Activated CD8-positive, alpha-beta memory T cell treated with anti-CD3 and anti-CD28 coated beads for 4 hours (primary cell): Measurements from ENCODE around the gene RTL10.
"Not testable (repeated sequence)": the region's sequence is repeated elsewhere in the genome, so short reads cannot be mapped to it uniquely, and the experiment has no call there.

ENCODE experiments used
- DNase-seq, 2 donors: peaks; one replicate each; pipeline ENCODE4 v3.0.0-alpha.2; 2020; ENCODE audit warnings: low read depth in 2 of 2

The RTL10 gene

DNA sequence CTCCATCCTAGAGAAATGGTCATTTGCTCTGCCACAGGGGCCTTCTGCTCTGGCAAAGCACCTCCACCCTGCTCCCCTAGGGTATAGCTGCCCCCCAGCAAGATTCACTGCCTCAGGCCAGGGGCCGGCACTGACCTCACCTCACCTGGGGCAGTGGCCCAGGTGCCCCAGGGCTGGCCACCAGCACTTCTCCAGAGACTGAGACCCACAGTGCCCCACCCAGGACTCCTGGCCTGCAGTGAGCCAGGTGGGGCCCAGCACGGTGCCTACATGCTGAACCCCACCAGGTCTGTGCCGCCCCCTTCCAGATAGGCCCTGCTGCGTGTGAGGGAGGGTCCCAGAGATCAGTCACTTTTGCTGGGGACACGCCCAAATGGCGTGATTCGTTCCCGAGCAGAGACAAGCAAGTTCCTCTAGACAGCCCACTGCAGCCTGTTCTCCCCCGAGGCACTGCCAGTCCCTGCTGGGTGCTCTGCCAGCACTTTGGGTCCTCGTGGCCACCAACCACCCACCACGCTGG lies 10.8 kb downstream of the RTL10 start:
- no peak for DNase-seq

DNA sequence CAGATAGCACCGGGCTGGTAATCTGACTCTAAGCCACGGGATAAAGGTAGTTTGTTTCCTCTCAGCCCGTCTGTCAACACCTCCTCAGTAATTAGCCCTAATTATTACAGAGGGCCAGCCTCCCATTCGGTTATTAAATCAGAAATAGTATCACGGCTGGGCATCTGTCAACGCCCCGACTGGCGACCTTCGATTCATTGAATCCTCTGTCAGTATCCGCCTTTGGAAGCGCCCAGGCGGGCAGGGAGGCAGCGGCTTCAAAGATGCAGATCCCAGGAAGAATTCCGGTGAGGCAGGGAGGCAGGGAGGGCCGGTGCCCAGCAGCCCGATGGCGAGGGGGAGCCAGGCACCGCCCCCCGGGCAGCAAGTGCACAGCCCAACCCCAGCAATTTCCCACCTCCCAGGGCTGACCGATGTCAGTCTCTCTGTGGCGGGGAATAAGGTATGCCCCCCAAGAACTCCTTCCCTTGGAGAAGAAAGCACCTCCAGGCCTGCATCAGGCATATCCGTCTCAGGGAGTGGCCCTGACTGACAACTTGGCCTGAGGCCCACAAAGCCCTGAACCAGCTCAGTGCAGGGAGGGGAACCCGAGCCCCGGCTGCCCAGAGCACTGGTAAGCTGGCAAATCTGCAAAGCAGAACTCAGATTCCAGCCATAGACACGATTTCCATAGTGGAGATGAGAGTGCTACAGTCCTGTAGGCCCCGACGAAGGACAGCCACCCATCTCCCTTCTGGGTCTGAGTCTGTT lies 11.4 kb downstream of the RTL10 start:
- no peak for DNase-seq

DNA sequence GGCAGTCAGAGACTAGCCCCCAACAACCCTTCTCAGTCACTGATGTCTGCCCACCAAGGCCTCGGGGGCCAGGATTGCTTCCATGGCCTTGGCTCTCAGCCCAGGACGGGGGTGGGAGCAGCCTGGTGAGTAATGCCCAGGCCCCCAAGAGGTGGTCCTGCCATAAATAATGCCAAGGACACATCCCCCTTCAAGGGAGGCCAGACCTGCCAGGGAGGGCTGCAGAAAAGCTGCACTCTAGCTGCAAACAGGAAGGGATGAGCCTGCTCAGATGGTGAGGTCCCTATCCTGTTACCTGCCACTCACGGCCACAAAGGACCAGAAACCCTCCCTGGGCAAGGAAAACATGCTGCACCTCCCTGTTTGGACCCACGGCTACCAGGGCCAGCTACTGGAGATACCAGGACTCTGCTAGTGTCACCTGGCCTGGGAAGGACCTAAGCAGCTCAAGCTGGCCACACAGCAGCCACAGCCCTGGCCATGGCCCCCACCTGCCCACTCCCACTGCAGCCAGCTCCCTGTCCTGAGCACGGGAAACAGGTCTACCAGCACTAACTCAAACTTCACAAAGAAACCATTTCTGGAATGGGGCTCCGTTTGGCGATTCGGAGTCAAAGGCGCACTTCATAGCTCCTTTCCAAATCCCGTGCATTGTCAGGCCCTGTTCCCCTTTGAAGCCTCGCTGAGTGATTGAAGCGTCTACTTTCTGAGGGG lies 12.1 kb downstream of the RTL10 start:
- no peak for DNase-seq

DNA sequence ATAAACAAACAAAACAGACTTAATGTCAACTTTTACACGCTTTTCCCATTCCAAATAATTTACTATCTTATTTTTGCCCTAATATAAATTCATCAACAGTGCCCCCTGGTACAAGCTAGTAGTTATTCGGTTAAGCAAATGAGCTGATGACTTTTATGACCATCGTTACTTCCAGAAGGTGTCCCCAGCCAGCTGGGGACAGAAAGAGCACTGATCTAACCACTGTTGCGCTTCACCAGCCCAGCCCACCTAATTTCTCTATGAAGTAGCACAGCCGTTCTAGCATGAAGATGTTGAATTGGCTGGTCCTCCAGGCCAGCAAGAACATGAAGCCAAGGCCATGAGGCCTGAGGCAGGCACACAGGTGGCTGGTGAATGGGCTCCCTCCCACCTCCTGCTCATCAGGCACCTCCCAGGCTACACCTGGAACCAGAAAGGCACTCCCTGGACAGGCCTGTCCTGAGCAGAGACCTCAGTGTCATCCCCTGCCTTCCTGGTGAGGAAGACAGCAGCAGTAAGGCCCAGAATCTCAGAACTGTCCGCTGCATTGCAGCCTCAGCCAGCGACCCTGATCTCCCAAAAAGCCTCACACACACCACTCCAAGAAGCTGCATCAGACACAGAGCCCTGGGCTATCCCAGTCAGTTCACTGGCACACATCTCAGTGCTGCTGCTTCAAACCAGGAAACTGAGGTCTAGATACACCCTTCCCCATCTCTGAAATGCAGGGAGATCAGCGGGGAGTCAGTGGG lies 12.9 kb downstream of the RTL10 start:
- DNase-seq = no peak

DNA sequence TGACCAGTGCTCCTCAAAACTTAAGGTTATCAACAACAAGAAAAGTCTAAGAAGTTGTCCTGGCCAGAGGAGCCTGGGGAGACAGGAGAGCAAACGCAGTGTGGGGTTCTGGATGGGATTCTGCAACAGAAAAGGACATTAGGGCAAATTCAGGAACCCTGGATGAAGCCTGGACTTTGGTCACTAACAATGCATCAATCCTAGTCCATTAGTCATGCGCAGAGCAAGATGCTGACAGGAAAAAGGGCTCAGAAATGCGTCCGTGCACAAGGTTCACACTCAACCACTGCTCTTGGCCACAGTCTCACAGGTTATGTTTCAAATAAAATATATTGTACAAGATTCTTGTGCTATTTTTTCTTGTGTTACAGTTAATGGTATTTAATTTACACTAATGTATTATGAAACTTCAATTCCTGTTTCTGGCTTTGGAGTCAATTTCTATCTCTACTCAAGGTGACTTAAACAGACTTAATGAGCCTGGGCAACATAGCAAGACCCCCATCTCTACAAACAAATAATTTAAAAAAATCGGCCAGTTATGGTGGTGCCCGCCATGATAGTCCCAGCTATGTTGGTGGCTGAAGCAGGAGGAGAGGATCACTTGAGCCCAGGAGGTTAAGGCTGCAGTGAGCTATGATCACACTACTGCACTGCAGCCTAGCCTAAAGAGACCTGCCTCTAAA lies 13.6 kb downstream of the RTL10 start:
- DNase-seq = no peak

DNA sequence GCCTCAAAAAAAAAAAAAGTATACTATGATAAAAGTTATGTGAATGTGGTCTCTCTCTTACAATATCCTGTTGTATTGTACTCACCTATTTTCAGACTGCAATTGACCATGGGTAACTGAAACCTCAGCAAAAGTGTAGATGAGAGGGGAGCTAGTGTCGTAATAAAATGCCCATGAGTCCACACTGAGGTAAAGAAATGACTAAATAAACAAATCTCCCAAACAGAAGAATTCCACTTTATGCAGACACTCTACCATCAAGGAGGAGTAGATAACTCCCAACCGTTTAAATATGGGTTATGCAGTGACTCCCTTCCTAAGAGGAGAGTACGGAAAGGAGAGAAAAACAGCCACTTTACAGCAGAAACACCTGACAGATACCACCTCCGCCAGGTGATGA lies 14.6 kb downstream of the RTL10 start:
- no peak for DNase-seq

DNA sequence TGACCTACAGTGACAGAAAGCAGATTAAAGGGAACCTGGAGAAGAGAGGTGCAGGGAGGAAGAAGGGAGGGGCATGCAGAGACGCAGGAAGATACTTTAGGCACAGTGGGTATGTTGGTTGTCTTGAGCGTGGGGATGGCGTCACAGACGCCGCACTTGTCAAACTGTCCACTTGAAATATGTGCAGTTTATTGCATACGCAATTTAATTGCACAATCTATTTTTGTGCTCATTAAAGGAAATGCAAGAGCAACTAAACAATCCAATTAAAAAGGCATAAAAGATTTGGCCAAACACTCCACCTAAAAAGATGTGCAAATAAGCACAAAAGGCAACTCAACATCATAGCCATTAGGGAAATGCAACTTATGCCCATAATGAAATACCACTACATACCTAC lies 16.8 kb downstream of the RTL10 start:
- no peak for DNase-seq

DNA sequence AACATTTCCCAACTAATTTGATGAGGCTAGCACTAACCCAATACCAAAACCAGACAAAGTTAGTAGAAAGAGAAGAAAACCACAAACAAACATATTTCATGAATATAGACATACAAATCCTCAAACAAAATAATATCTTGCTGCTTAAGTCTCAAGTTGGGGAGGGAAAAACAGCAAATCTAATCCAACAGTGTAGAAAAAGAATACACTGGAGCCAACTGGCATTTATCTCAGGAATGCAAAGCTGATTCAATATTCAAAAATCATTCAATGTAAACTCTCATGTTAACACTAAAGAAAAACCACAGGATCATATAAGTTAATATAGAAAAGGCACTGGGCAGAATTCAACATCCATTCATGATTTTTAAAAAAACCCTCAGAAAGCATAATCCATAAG lies 18.2 kb downstream of the RTL10 start:
- no peak for DNase-seq

DNA sequence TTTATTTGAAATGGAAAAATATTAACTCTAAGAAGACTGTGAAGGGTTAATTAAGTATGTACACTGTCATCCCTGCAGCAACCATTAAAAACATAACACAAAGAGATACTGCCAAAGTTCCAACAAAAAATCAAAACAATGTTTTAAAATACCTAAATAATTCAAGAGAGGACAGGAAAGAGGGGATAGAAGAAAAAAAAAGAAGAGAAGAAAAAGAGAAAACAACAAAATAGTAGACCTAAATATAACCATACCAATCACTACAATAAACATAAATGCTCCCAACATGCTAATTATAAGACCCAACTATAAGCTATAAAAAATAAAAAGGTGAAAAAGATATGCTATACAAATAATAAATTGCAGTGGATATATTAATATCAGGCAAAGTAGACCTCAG lies 20.1 kb downstream of the RTL10 start:
- DNase-seq = no peak

DNA sequence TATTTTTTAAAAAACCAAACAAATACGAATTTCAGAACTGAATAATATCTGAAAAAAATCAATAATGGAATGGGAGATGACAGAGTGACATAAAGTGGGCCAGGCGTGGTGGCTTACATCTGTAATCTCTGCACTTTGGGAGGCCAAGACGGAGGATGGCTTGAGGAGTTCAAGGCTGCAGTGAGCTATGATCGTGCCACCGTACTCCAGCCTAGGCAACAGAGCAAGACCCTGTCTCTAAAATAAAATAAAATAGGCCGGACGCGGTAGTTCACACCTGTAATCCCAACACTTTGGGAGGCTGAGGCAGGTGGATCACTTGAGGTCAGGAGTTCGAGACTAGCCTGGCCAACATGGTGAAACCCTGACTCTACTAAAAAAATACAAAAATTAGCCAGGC lies 21.3 kb downstream of the RTL10 start:
- not testable (repeated sequence) for DNase-seq

DNA sequence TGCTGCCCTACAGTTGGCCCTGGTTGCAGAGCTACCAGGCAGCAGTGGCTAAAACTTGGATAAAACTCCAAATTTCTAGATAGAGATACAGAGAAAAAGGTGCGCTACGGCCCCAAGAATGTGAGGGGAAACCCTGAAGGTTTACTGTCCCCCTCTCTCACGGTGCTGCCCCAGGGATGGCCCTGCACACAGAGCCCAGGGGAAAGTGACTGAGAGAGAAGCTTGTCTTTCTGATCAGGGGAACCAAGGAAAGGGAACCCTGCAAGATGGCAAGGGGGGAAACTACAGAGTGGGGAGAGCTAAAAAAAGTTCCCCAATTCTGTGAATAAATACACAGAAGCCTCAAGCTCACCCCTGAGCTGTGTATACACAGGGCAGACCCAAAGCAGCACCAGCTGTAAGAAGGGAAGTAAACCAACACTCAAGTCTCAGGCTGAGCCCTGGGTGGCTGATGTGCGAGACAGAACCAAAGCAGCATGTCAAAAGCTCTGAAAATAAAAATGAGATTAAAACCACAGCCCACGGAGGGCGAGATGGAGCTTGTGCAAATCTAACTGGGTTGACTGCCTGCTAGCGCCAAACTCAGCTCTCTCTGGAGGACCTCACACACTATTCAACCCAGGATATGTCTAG lies 22.1 kb downstream of the RTL10 start:
- no peak for DNase-seq

DNA sequence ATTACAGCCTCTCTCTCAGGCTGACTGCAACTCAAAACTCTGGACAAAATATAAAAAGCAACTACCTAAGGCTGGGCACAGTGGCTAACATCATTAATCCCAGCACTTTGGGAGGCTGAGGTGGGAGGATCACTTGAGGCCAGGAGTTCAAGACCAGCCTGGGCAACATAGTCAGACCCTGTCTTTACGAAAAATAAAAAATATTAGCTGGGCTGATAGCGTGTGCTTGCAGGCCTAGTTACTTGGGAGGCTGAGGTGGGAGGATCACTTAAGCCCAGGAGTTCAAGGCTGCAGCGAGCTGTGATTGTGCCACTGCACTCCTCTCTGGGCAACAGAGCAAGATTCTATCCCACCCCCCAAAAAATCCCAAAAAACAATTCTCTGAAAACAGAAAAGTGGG lies 22.7 kb downstream of the RTL10 start:
- not testable (repeated sequence) for DNase-seq

DNA sequence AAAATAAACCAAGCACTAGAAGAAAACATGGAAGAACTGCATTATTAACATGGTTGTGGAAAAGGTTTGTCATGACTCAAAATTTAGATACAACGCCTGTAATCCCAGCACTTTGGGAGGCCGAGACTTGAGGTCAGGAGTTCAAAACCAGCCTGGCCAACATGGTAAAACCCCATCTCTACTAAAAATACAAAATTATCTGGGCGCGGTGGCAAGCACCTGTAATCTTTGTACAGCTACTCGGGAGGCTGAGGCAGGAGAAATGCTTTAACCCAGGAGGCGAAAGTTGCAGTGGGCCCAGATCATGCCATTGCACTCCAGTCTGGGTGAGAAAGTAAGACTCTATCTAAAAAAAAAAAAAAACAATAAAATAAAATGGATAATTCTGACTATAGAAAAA lies 23.7 kb downstream of the RTL10 start:
- no peak for DNase-seq

DNA sequence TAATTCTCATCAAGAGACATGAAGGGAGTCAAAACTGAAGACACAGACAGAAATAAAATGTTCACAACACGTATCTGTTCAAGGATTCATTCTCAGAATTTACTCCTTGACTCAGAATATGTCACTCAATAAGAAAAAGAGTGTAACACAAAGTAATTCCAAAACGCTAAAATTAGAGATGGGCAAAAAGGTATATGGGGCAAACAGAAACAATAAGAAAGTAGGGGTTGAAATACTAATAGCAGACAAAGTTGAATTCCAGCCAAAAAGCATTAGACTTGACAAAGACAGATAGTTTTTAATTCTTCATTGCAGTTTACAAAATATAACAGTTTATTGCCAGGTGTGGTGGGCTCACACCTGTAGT lies 26.7 kb downstream of the RTL10 start:
- no peak for DNase-seq

DNA sequence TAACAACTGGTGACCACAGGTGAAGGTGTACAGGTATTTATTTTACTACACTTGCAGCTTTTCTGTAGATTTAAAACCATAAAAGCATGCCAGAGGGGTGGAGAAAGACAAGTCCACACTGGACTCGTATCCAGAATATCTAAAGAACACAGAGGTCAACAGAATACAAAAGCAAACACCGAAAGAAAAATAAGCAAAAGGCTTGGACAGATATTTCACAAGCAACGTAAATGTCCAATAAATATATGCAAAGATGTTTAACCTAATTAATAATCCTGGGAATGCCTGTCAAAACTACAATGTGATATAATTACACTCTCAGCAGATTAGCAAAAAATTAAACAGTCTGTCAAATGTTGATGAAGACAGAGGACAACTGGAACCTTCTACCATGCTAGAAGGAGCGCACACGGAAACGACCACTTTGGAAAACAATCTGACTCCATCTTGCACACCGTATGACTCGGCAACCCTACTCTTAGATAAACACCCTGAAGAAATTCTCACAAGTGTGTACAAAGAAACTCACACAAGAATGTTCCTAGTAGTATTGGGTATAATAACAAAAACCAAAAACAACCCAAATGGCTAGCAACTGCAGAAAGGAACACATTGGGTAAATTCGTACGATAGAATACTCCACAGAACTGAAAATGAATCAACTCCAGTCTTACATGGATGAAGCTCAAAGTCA lies 27.2 kb downstream of the RTL10 start:
- no peak for DNase-seq

DNA sequence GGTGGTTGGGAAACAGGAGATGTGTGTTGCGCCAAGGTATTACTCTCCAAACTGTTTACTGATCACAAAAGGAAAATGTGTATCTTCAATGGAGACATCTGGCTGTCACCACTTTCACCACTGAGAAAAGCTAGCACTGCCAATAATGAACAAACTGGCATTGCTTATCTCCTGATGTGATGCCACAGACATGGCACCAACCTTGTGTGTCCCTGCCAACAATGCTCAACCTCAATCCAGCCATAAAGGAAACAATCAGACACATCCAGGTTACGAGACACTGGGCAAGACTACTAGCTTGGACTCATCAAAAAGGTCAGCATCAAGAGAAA lies 28.1 kb downstream of the RTL10 start:
- no peak for DNase-seq

DNA sequence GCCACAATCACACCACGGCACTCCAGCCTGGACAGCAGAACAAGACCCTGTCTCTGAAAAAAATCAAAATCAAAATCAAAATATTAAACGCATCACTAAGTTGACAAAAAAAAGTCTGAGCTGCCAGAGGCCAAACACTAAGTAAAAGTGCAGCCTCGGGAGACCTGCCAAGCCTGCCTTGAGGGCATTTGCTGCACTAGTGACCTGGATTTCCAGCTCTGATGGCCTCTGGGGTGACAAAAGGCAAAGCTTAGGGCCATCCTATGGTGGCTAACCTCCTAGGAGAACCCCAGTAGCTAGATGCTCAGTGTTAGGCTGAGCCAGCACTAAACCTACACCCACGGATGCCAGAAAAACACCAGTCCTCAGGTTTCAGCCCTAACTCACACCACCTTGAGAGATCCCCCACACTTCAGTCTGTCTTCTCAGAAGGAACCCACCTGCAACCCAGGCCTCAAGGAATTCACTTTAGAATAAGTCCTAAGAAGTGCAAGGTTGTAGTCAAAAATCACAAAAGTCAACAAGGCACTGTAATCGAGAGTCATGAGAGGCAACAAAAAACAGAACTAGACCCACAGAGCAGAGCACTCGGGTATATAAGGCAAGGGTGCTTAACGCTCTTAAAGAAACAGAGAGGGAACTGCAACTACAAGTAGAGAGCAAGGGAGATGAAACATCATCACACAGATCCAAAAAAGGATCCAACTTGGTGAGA lies 28.6 kb downstream of the RTL10 start:
- no peak for DNase-seq

DNA sequence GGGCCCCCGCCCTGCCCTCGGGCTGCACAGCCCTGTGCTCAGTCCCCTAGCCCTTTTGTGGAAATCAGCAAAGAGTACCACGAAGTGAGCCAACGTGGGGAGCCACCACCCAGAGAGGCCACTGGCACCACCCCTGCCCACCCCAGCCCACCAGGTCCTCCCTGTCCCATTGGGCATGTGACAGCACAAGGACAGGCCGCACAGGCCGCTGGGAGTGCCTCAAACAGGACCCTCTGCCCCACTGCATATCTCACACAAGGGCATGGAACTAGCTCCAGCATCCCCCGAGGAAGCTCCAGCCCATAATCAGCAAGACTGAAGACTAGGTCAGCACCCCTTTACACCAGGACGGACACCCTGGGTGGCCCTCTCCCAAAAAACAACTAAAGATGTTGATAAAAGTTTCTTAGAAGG lies 29.7 kb downstream of the RTL10 start:
- DNase-seq = no peak

DNA sequence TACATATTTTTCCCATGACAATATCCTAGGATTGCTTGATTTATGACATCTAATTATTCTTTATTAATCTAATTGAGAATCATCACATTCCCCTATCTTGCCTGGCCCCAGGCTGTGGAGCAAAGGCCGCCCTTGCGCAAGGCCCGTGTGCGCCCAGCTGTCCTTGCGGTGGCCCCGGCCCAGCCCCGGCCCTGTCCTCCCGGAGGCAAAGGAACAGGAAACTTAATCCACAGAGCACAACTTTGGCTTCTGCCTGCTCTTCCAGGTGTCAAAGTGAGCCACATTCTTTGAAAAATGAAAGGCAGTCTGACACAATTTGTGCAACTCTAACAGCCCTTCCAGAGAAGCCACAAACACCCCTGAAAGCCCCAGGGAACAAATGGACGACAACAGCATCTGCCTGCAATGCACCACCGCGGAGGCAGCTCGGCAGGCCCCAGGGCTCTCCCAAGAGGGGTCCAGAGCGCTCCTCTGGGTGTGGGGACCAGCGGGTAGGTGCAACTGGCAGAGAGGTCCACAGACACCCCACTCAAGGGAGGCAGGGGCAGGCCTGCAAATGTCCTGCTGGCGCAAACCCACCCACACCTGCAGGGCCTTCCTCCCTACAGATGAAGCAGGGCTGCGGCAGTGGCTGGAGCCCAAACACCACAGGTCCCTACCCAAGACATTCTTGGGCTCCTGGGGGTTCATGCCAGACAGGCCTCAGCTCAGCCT lies 30.3 kb downstream of the RTL10 start:
- no peak for DNase-seq

DNA sequence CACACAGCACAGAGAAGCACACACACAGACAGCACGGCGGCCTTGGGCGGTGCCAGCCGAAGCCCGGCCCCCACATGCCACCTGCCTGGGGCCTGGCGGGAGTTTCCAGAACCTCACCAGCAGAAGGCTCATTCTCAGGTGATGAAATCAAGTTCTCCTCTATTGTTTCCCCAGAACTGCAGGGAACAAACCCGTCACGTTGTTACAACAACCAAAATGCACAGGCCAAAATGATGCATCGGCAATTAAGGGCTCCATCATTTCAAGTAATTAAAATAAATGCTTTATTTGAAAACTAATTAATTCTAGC lies 30.8 kb downstream of the RTL10 start:
- DNase-seq = no peak
